ENCODE measurements around the gene LGALSL. TPM values are rescaled to one million over a fixed set of nuclear protein-coding genes. Genes with fewer than 3 reads are reported as not detected.

Gene LGALSL
- total and polyA plus RNA-seq, 2 experiments from 2014 or later = 0.43 to 0.60 TPM

DNA sequence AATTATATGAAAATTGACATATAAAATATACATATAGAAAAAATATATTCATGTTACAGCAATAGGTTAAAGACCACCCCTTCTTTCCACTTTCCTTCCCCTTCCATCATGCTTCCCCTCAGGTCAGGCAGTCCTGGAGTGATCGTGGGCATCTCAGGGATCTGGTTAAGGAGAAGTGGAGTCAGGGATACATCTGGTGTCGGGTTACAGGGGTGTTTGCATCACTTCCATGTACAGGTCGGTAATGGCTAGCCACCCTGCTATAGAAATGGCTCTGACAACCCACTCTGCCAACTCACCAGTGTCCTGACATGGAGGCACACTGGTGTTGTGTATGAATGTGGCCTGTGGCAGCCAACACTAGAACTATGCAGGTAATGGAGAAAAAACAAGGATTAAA, 36.3 kb upstream of the LGALSL start:
- Histone ChIP-seq H4K20me1 (ENCODE audit: insufficient read depth) (no peaks in the 10 kb centered on the region), H3K4me2 (ENCODE audit: unreplicated experiment) (no peak overlapping the region), H3K36me3 (ENCODE audit: low read depth) (no peaks in the 10 kb centered on the region), H3K9me2 (ENCODE audit: insufficient read depth) (no peaks in the 10 kb centered on the region), H3K4me3 (no peak overlapping the region), H3K79me2 (ENCODE audit: insufficient read depth) (no peaks in the 10 kb centered on the region), H2AFZ (no peak overlapping the region), H3K27me3 (replicated peaks; ENCODE audit: insufficient read depth) (peaks cover 16% of the 10 kb centered on the region), H3F3A (ENCODE audit: insufficient read depth) (no peaks in the 10 kb centered on the region), H3K27ac (no peak overlapping the region), H3K4me1 (ENCODE audit: insufficient read depth) (no peaks in the 10 kb centered on the region), H3K9me3 (ENCODE audit: low read depth) (no peaks in the 10 kb centered on the region), H3K9ac (no peak overlapping the region)
- WGBS, 2 experiments (ENCODE audit: low coverage in 1 of 2, low lambda C conversion rate in 2 of 2, missing lambda C conversion rate in 2 of 2) = 58 to 65% methylated on average over 3 of the region's 3 CpGs
- TF ChIP-seq EZH2phosphoT487 (IDR thresholded peaks at IDR 0.05; ENCODE audit: insufficient read depth, low read depth) (no peak), EZH2 (IDR thresholded peaks at IDR 0.05; ENCODE audit: insufficient read depth, poor library complexity, severe bottlenecking) (no peak)
- in situ Hi-C loops (cut with MboI) = no loop called here
- no peak for DNase-seq

DNA sequence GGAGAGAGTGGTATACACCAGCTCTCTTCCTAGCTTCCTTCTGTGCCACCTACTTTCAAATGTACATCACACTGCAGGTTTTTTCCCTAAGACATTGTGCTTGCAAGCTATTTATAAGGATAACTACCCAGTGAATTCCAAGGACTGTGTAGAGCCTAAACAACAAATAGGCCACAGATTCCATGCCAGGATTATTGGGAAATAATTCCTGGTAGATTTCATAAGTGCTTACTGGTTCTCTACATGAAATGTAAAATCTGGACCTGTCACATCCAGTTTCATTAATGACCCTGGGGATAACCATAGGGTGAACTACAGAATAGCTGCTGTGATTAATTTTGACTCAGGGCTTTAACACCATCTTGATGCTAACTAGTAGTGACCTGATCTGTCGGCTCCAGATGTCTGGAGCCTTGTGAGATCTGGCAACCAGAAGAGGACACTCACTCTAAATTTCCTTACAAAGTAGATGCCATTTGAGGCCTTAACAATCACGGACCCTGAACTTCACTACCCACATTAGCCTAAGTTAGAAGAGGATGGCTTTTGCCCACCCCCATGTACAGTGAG, 34.3 kb upstream of the LGALSL start:
- in situ Hi-C loops (cut with MboI) = no loop called here
- H3K4me3 ChIP-seq = no peak overlapping the region
- no peaks in the 10 kb centered on the region for H3K4me1 ChIP-seq (ENCODE audit: insufficient read depth)
- H3K79me2 ChIP-seq (ENCODE audit: insufficient read depth) = no peaks in the 10 kb centered on the region
- H3K27me3 ChIP-seq (replicated peaks; ENCODE audit: insufficient read depth) = peaks cover 9% of the 10 kb centered on the region; the same call in 1 of the 2 replicates
- WGBS, 2 experiments (ENCODE audit: low coverage in 1 of 2, low lambda C conversion rate in 2 of 2, missing lambda C conversion rate in 2 of 2) = 66 to 77% methylated on average over 2 of the region's 2 CpGs
- H3K9me3 ChIP-seq (ENCODE audit: low read depth) = no peaks in the 10 kb centered on the region
- H3K9ac ChIP-seq = no peak overlapping the region
- no peak overlapping the region for H3K27ac ChIP-seq
- no peak overlapping the region for H2AFZ ChIP-seq
- no peaks in the 10 kb centered on the region for H4K20me1 ChIP-seq (ENCODE audit: insufficient read depth)
- no peak overlapping the region for H3K4me2 ChIP-seq (ENCODE audit: unreplicated experiment)
- no peaks in the 10 kb centered on the region for H3K36me3 ChIP-seq (ENCODE audit: low read depth)
- TF ChIP-seq EZH2phosphoT487 (IDR thresholded peaks at IDR 0.05; ENCODE audit: insufficient read depth, low read depth) = no peak
- TF ChIP-seq EZH2 (IDR thresholded peaks at IDR 0.05; ENCODE audit: insufficient read depth, poor library complexity, severe bottlenecking) = no peak
- no peaks in the 10 kb centered on the region for H3K9me2 ChIP-seq (ENCODE audit: insufficient read depth)
- H3F3A ChIP-seq (ENCODE audit: insufficient read depth) = no peaks in the 10 kb centered on the region
- no peak for DNase-seq

DNA sequence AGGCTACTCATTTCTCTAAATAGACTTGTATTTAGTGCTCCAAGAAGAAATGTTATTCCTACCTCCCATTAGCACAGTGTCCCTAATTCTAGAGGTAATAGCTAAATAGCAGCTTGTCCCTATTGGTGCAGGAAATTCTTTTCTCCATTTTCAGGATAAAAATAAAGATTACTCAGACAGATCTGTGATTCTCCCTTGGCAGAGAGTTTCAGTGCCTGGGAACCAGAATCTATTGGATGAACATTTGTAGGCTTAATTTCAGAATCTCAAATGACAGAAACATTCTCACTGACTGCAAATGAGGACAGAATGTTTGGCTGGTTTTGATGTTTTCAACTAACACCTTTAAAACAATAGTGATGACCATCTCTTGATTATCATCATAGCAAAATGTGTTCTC, 33.3 kb upstream of the LGALSL start:
- Histone ChIP-seq H3K9me3 (ENCODE audit: low read depth) (no peaks in the 10 kb centered on the region), H3K4me1 (ENCODE audit: insufficient read depth) (no peaks in the 10 kb centered on the region), H3K9me2 (ENCODE audit: insufficient read depth) (no peaks in the 10 kb centered on the region), H2AFZ (no peak overlapping the region), H3K4me2 (ENCODE audit: unreplicated experiment) (no peak overlapping the region), H3K4me3 (no peak overlapping the region), H3K36me3 (ENCODE audit: low read depth) (no peaks in the 10 kb centered on the region), H4K20me1 (ENCODE audit: insufficient read depth) (no peaks in the 10 kb centered on the region), H3K27me3 (replicated peaks; ENCODE audit: insufficient read depth) (peaks cover 8% of the 10 kb centered on the region), H3K27ac (no peak overlapping the region), H3F3A (ENCODE audit: insufficient read depth) (no peaks in the 10 kb centered on the region), H3K9ac (no peak overlapping the region), H3K79me2 (ENCODE audit: insufficient read depth) (no peaks in the 10 kb centered on the region)
- TF ChIP-seq EZH2 (IDR thresholded peaks at IDR 0.05; ENCODE audit: insufficient read depth, poor library complexity, severe bottlenecking) (no peak), EZH2phosphoT487 (IDR thresholded peaks at IDR 0.05; ENCODE audit: insufficient read depth, low read depth) (no peak)
- in situ Hi-C loops (cut with MboI) = no loop called here
- no peak for DNase-seq

DNA sequence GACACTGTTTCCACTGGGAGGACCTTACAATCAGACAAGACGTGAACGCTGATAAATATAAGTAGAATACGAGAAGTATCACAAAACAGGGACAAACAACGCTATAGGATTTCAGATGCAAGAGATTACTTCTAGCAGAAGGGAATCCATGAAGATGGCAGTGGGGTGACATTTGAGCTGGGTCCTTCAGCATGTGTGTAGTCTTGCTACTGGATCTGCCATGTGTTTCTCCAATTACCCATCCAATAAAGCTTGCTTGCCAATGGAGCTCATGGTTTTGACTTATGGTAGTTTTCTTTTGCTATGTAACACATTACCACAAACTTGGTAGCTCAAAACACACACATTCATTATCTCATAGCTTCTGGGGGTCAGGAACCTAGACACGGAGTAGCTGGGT, 32.8 kb upstream of the LGALSL start:
- H3K9ac ChIP-seq = no peak overlapping the region
- H3K4me3 ChIP-seq = no peak overlapping the region
- TF ChIP-seq EZH2 (IDR thresholded peaks at IDR 0.05; ENCODE audit: insufficient read depth, poor library complexity, severe bottlenecking) = no peak
- no peak for TF ChIP-seq EZH2phosphoT487 (IDR thresholded peaks at IDR 0.05; ENCODE audit: insufficient read depth, low read depth)
- no peaks in the 10 kb centered on the region for H3K36me3 ChIP-seq (ENCODE audit: low read depth)
- no peaks in the 10 kb centered on the region for H3K9me3 ChIP-seq (ENCODE audit: low read depth)
- H3K79me2 ChIP-seq (ENCODE audit: insufficient read depth) = no peaks in the 10 kb centered on the region
- H3K9me2 ChIP-seq (ENCODE audit: insufficient read depth) = no peaks in the 10 kb centered on the region
- no peaks in the 10 kb centered on the region for H3F3A ChIP-seq (ENCODE audit: insufficient read depth)
- no peak overlapping the region for H2AFZ ChIP-seq
- H3K4me2 ChIP-seq (ENCODE audit: unreplicated experiment) = no peak overlapping the region
- DNase-seq = no peak
- 91 to 92% methylated on average over 5 of the region's 5 CpGs for WGBS, 2 experiments (ENCODE audit: low coverage in 1 of 2, low lambda C conversion rate in 2 of 2, missing lambda C conversion rate in 2 of 2)
- peaks cover 8% of the 10 kb centered on the region for H3K27me3 ChIP-seq (replicated peaks; ENCODE audit: insufficient read depth)
- H3K27ac ChIP-seq = no peak overlapping the region
- in situ Hi-C loops (cut with MboI) = no loop called here
- H3K4me1 ChIP-seq (ENCODE audit: insufficient read depth) = no peaks in the 10 kb centered on the region
- no peaks in the 10 kb centered on the region for H4K20me1 ChIP-seq (ENCODE audit: insufficient read depth)

DNA sequence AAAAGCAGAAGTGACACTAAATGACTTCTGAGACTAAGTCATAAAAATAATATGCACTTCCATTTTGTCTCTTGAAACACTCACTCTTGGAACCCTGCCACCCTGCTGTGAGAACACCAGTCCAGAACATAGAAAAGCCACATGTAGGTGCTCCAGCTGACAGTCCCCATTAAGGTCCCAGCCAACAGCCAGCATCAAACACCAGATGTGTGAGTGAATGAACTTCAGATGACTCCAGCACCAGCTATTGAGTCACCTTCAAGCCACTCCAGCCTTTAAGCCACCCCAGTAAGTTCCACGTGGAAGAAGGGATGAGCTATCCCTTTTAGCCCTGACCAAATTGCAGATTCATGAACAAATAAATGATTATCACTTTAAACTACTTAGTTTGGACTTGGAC, 31.5 kb upstream of the LGALSL start:
- Histone ChIP-seq H3K4me1 (ENCODE audit: insufficient read depth) (no peaks in the 10 kb centered on the region), H3F3A (ENCODE audit: insufficient read depth) (no peaks in the 10 kb centered on the region), H3K9me2 (ENCODE audit: insufficient read depth) (no peaks in the 10 kb centered on the region), H3K9ac (no peak overlapping the region), H3K4me2 (ENCODE audit: unreplicated experiment) (no peak overlapping the region), H3K36me3 (ENCODE audit: low read depth) (no peaks in the 10 kb centered on the region), H3K27ac (no peak overlapping the region), H3K27me3 (replicated peaks; ENCODE audit: insufficient read depth) (peaks cover 5% of the 10 kb centered on the region; the same call in 1 of the 2 replicates), H4K20me1 (ENCODE audit: insufficient read depth) (no peaks in the 10 kb centered on the region), H3K9me3 (ENCODE audit: low read depth) (no peaks in the 10 kb centered on the region), H3K79me2 (ENCODE audit: insufficient read depth) (no peaks in the 10 kb centered on the region), H2AFZ (no peak overlapping the region), H3K4me3 (no peak overlapping the region)
- peak; percentile 59 for DNase-seq
- WGBS, 2 experiments (ENCODE audit: low coverage in 1 of 2, low lambda C conversion rate in 2 of 2, missing lambda C conversion rate in 2 of 2) = 6 to 10% methylated on average over 1 of the region's 1 CpG
- TF ChIP-seq EZH2 (IDR thresholded peaks at IDR 0.05; ENCODE audit: insufficient read depth, poor library complexity, severe bottlenecking) (no peak), EZH2phosphoT487 (IDR thresholded peaks at IDR 0.05; ENCODE audit: insufficient read depth, low read depth) (no peak)
- in situ Hi-C loops (cut with MboI) = no loop called here

Data from GM23248 (cell line).